Measurements from ENCODE around the gene VENTX.
A peak's percentile ranks its signal among the peaks of the same experiment; 100 is the strongest.

The VENTX gene

DNA sequence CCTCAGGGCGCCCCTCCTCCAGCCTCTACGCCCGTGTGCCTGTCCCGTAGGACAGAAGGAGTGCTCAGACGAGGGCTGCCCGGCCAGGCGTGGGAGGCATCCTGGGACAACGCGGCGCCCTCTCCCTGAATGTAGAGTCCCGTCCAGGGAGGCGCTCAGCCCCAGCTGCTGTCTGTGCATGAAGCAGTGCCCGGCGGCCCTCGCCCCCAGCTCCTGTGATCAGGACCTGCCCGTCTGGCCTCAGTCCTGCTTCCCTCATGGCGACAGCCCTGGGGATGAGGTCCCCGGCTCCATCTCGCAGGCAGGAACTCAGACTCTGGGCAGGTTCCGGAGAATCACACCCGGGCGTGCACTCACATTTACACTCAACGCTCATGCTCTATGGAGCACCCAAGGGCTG is 32.5 kb upstream of the VENTX start (continued):
- TF ChIP-seq, protein P1, sequence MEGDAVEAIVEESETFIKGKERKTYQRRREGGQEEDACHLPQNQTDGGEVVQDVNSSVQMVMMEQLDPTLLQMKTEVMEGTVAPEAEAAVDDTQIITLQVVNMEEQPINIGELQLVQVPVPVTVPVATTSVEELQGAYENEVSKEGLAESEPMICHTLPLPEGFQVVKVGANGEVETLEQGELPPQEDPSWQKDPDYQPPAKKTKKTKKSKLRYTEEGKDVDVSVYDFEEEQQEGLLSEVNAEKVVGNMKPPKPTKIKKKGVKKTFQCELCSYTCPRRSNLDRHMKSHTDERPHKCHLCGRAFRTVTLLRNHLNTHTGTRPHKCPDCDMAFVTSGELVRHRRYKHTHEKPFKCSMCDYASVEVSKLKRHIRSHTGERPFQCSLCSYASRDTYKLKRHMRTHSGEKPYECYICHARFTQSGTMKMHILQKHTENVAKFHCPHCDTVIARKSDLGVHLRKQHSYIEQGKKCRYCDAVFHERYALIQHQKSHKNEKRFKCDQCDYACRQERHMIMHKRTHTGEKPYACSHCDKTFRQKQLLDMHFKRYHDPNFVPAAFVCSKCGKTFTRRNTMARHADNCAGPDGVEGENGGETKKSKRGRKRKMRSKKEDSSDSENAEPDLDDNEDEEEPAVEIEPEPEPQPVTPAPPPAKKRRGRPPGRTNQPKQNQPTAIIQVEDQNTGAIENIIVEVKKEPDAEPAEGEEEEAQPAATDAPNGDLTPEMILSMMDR (tag by site-specific recombination; IDR thresholded peaks at IDR 0.05): no peak
- TF ChIP-seq, protein P2, sequence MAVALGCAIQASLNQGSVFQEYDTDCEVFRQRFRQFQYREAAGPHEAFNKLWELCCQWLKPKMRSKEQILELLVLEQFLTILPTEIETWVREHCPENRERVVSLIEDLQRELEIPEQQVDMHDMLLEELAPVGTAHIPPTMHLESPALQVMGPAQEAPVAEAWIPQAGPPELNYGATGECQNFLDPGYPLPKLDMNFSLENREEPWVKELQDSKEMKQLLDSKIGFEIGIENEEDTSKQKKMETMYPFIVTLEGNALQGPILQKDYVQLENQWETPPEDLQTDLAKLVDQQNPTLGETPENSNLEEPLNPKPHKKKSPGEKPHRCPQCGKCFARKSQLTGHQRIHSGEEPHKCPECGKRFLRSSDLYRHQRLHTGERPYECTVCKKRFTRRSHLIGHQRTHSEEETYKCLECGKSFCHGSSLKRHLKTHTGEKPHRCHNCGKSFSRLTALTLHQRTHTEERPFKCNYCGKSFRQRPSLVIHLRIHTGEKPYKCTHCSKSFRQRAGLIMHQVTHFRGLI (tag by site-specific recombination; IDR thresholded peaks at IDR 0.05): no peak
- TF ChIP-seq ZNF626 (tag by site-specific recombination; IDR thresholded peaks at IDR 0.05) (no peak), ZNF221 (tag by site-specific recombination; IDR thresholded peaks at IDR 0.05; ENCODE audit: borderline replicate concordance) (no peak), KLF16 (tag by site-specific recombination; IDR thresholded peaks at IDR 0.05) (no peak), ZNF623 (tag by site-specific recombination; IDR thresholded peaks at IDR 0.05) (no peak), REST (tag by site-specific recombination; IDR thresholded peaks at IDR 0.05) (no peak), ZNF398 (tag by site-specific recombination; IDR thresholded peaks at IDR 0.05) (no peak), ZNF416 (tag by site-specific recombination; IDR thresholded peaks at IDR 0.05) (no peak), WT1 (tag by site-specific recombination; IDR thresholded peaks at IDR 0.05) (no peak), ZNF202 (tag by site-specific recombination; IDR thresholded peaks at IDR 0.05; ENCODE audit: borderline replicate concordance) (no peak), ZNF138 (tag by site-specific recombination; IDR thresholded peaks at IDR 0.05; ENCODE audit: borderline replicate concordance) (no peak), ZNF677 (tag by site-specific recombination; IDR thresholded peaks at IDR 0.05) (no peak), ZNF155 (tag by site-specific recombination; IDR thresholded peaks at IDR 0.05) (no peak)

DNA sequence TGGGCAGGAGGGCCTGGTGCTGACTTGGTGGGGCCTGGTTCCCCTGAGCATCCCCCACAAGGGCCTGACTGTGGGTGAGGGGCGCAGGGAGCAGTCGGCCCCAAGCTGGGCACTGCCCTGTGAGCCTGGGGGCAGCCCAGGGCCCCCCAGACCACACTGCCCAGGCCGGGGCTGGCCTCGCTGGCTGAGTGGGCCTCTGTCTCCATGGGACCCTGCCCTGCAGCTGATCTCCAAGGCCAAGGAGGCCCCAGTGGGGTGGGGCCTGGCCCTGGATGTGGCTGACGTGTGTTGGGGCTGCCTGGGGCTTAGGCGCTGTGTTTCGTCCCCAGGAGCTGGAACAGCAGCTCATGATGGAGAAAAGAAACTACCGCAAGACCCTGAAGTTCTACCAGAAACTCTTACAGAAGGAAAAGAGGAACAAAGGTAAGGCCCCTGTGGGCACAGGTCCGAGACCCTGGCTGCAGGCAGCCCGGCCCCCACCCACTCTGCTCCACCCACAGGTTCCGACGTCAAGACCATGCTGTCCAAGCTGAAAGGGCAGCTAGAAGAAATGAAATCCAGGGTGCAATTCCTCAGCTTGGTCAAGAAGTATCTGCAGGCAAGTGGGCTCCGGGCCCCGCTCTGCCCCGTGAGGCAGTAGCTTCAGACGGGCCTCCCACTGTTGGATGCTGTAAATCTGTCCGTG is 31.2 kb upstream of the VENTX start:
- ChIA-PET POLR2A (no interaction called here), CTCF (no interaction called here)

More for the DNA sequence above, 31.2 kb upstream of the VENTX start:
- Histone ChIP-seq H3K27ac (ENCODE audit: extremely low read depth, low read depth, low read length) (no peak overlapping the region), H3K36me3 (ENCODE audit: control insufficient read depth in 2 of 2, insufficient read depth in 1 of 2, low read length in 2 of 2) (no peaks in the 10 kb centered on the region), H3K4me3 (ENCODE audit: low read depth, low read length) (no peak overlapping the region), H3K4me1 (ENCODE audit: control insufficient read depth, insufficient read depth, low read length) (no peaks in the 10 kb centered on the region; the same call in 1 of the 2 replicates), H3K9me3 (ENCODE audit: control insufficient read depth, insufficient read depth, low read depth, low read length) (no peaks in the 10 kb centered on the region)
- peak; percentile 36; the same call in 1 of the 2 replicates for TF ChIP-seq GLIS2 (tag by site-specific recombination; IDR thresholded peaks at IDR 0.05)
- no peak for TF ChIP-seq ZNF626 (tag by site-specific recombination; IDR thresholded peaks at IDR 0.05)
- TF ChIP-seq ZFP41 (tag by site-specific recombination; IDR thresholded peaks at IDR 0.05; ENCODE audit: borderline replicate concordance): no peak
